Stomach smooth muscle (tissue), 2 donors: ENCODE results near the gene ANGPTL8.
A peak's percentile ranks its signal among the peaks of the same experiment; 100 is the strongest.

Experiments
- H3K27ac ChIP-seq: one replicate; pipeline ENCODE4 v1.7.0; 2013; ENCODE audit warnings: mild to moderate bottlenecking, low read length, inconsistent platforms
- H3K27me3 ChIP-seq, 2 donors: one replicate each; pipeline ENCODE4 v1.7.0; 2013; ENCODE audit warnings: low read length in 2 of 2; ENCODE audit not compliant: insufficient read depth in 2 of 2, control insufficient read depth in 1 of 2
- H3K36me3 ChIP-seq, 2 donors: one replicate each; pipeline ENCODE4 v1.7.0; 2013; ENCODE audit warnings: low read length in 2 of 2; ENCODE audit not compliant: control insufficient read depth in 2 of 2, insufficient read depth in 2 of 2
- H3K4me1 ChIP-seq: one replicate; pipeline ENCODE4 v1.7.0; 2013; ENCODE audit warnings: low read length; ENCODE audit not compliant: control insufficient read depth, insufficient read depth
- H3K4me3 ChIP-seq, 2 donors: one replicate each; pipeline ENCODE4 v1.7.0; 2013; ENCODE audit warnings: low read length in 2 of 2
- H3K9ac ChIP-seq, 2 donors: one replicate each; pipeline ENCODE4 v1.7.0; 2013; ENCODE audit warnings: low read length in 2 of 2, mild to moderate bottlenecking in 1 of 2
- H3K9me3 ChIP-seq, 2 donors: one replicate each; pipeline ENCODE4 v1.7.0; 2013; ENCODE audit warnings: low read length in 2 of 2; ENCODE audit not compliant: control insufficient read depth in 2 of 2
- donor health status: healthy.
- donor health status: Pancreatic carcinoma.

Gene ANGPTL8

GRCh38 chr19:11263726-11264125 lies 24.3 kb downstream of the ANGPTL8 start:
- Histone ChIP-seq H3K27me3 (no peaks in the 10 kb centered on the region), H3K9ac (no peak overlapping the region), H3K9me3 (no peaks in the 10 kb centered on the region), H3K4me3 (no peak overlapping the region), H3K27ac (no peak overlapping the region), H3K36me3 (no peaks in the 10 kb centered on the region), H3K4me1 (peaks cover 11% of the 10 kb centered on the region)

DNA sequence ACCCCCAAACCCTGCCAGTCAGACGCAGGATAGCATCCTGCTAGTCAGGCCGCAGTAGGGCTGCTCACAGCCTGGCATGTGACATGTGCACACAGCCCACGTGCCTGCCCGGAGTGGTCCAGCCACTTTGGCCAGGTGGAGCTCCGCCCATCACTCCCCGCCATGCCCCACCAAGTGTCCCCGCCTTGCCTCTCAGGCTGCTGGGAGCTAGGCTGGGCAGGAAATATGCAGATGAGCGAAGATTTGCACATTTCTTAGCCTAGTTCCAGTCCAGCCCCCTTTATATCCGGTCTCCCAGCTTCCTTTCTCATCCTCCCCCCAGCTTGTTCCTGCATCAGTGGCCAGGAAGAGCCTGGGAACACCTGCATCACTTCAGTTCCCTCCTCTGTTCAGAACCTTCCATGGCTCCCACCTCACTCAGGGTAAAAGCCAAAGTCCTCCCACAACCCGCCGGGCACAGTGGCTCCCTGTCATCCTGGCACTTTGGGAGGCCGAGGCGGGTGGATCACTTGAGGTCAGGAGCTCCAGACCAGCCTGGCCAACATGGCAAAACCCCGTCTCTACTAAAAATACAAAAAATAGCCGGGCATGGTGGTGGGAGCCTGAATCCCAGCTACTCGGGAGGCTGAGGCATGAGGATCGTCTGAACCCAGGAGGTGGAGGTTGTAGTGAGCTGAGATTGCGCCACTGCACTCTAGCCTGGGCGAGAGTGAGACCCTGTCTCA lies 25.2 kb downstream of the ANGPTL8 start:
- H3K36me3 ChIP-seq: no peaks in the 10 kb centered on the region
- peaks cover 18% of the 10 kb centered on the region for H3K4me1 ChIP-seq
- no peak overlapping the region for H3K27ac ChIP-seq
- H3K4me3 ChIP-seq: no peak overlapping the region
- no peaks in the 10 kb centered on the region for H3K27me3 ChIP-seq
- H3K9ac ChIP-seq: peak overlapping the region in 1 of 2 donors; percentile 21
- H3K9me3 ChIP-seq: no peaks in the 10 kb centered on the region

DNA sequence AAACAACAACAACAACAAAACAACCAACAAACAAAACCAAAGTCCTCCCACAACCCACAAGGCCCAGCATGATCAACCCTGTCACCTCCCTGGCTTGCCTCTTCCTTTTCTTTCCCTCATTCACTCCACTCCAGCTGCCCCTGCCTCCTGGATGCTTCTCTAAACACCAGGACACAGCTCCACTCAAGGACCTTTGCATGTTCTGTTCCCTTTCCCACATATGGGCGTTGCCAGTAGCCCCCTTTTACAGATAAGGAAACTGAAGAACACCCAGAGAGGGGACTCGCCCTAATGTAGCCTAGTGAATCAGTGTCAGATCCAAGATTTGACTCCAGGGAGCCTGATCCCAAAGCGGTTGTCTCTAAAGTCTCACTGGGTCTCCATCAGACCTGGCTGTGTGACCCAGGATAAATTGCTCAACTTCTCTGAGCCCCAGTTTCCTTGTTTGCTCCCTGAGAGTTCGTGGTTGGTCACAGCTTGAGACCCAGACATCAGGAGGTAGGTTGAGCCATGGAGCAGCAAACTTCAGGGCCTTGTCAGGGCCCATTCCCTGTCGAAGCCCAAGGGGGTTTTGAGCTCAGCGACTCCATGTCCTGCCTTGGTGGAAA lies 25.9 kb downstream of the ANGPTL8 start:
- Histone ChIP-seq H3K27me3 (no peaks in the 10 kb centered on the region), H3K9me3 (no peaks in the 10 kb centered on the region), H3K36me3 (no peaks in the 10 kb centered on the region), H3K27ac (no peak overlapping the region), H3K4me3 (no peak overlapping the region), H3K4me1 (peaks cover 18% of the 10 kb centered on the region), H3K9ac (peak overlapping the region in 1 of 2 donors; percentile 29)

DNA sequence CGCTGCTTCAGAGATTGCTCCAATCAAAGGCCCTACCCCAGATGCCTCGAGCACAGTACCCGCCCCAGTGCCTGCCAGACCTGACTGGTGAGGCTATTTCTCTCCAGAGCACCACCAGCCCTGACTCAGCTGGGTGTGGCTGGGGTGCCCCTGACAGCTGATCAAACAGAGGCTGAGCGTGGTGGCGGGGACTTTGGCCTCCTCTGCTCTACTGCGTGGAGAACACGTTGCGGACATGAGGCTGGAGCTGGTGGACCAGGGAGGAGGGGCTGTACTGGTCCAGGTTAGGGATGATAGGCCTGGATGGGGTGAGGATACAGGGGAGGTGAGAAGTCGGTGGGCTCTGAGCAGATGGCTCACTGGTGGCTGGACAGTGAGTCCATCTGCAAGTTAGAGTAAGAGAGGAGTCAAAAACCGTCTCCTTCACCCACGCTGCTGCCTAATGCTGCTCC lies 26.4 kb downstream of the ANGPTL8 start:
- no peaks in the 10 kb centered on the region for H3K36me3 ChIP-seq
- H3K27me3 ChIP-seq: no peaks in the 10 kb centered on the region
- H3K27ac ChIP-seq: no peak overlapping the region
- no peak overlapping the region for H3K9ac ChIP-seq
- no peaks in the 10 kb centered on the region for H3K9me3 ChIP-seq
- H3K4me1 ChIP-seq: peaks cover 18% of the 10 kb centered on the region
- no peak overlapping the region for H3K4me3 ChIP-seq

GRCh38 chr19:11267316-11268085 lies 28.1 kb downstream of the ANGPTL8 start:
- Histone ChIP-seq H3K9me3 (no peaks in the 10 kb centered on the region), H3K9ac (no peak overlapping the region), H3K27ac (no peak overlapping the region), H3K4me3 (no peak overlapping the region), H3K4me1 (peaks cover 17% of the 10 kb centered on the region), H3K36me3 (no peaks in the 10 kb centered on the region), H3K27me3 (no peaks in the 10 kb centered on the region)

GRCh38 chr19:11268783-11269267 lies 29.4 kb downstream of the ANGPTL8 start:
- H3K9me3 ChIP-seq: no peaks in the 10 kb centered on the region
- H3K27ac ChIP-seq: peak overlapping the region; percentile 18
- no peaks in the 10 kb centered on the region for H3K36me3 ChIP-seq
- H3K4me3 ChIP-seq: no peak overlapping the region
- H3K27me3 ChIP-seq: no peaks in the 10 kb centered on the region
- H3K4me1 ChIP-seq: peaks cover 15% of the 10 kb centered on the region
- peak overlapping the region in 1 of 2 donors; percentile 13 for H3K9ac ChIP-seq

- no peaks in the 10 kb centered on the region for H3K36me3 ChIP-seq
- H3K9me3 ChIP-seq: no peaks in the 10 kb centered on the region
- no peak overlapping the region for H3K4me3 ChIP-seq
- peak overlapping the region; percentile 18 for H3K27ac ChIP-seq
- no peaks in the 10 kb centered on the region for H3K27me3 ChIP-seq
- peaks cover 15% of the 10 kb centered on the region for H3K4me1 ChIP-seq
- H3K9ac ChIP-seq: peak overlapping the region in 1 of 2 donors; percentile 13
Observed at GRCh38 chr19:11269408-11269807, 30.0 kb downstream of the ANGPTL8 start.

GRCh38 chr19:11273296-11273695 lies 33.9 kb downstream of the ANGPTL8 start:
- H3K27me3 ChIP-seq: no peaks in the 10 kb centered on the region
- no peaks in the 10 kb centered on the region for H3K36me3 ChIP-seq
- H3K9me3 ChIP-seq: no peaks in the 10 kb centered on the region
- no peak overlapping the region for H3K9ac ChIP-seq
- no peak overlapping the region for H3K27ac ChIP-seq
- H3K4me1 ChIP-seq: peaks cover 10% of the 10 kb centered on the region
- H3K4me3 ChIP-seq: no peak overlapping the region

DNA sequence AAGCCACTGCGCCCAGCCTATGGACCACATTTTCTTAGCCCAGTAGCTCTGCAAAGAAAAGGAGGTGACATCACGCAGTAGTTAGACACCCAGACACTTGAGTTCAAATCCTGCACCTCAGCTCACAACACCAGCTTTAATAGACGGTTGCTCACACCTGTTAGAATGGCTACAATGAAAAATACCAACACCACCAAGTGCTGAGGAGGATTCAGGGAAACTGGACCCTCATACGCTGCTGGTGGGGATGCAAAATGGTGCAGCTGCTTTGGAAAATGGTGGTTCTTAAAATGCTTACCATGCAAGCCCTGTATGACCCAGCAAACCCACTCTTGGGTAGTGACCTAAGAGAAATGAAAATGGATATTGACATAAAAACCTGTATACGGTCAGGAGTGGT lies 34.6 kb downstream of the ANGPTL8 start:
- Histone ChIP-seq H3K27me3 (no peaks in the 10 kb centered on the region), H3K4me1 (peaks cover 5% of the 10 kb centered on the region), H3K9me3 (no peaks in the 10 kb centered on the region), H3K4me3 (no peak overlapping the region), H3K36me3 (no peaks in the 10 kb centered on the region), H3K27ac (no peak overlapping the region), H3K9ac (no peak overlapping the region)

- H3K9me3 ChIP-seq: no peaks in the 10 kb centered on the region
Observed at GRCh38 chr19:11274533-11275086, 35.2 kb downstream of the ANGPTL8 start.

More at GRCh38 chr19:11274533-11275086, 35.2 kb downstream of the ANGPTL8 start:
- no peak overlapping the region for H3K27ac ChIP-seq
- H3K4me1 ChIP-seq: no peaks in the 10 kb centered on the region
- H3K4me3 ChIP-seq: no peak overlapping the region
- no peaks in the 10 kb centered on the region for H3K27me3 ChIP-seq
- no peaks in the 10 kb centered on the region for H3K36me3 ChIP-seq
- no peak overlapping the region for H3K9ac ChIP-seq
